Stimulated activated CD4-positive, alpha-beta T cell treated with anti-CD3 and anti-CD28 coated beads, Interleukin-4, amount 100 ng/mL, for 24 hours (primary cell): Measurements from ENCODE around the gene SLC2A6.

ENCODE experiments used
- DNase-seq: peaks from one replicate; pipeline ENCODE4 v3.0.0-alpha.2; 2020

The SLC2A6 gene

DNA sequence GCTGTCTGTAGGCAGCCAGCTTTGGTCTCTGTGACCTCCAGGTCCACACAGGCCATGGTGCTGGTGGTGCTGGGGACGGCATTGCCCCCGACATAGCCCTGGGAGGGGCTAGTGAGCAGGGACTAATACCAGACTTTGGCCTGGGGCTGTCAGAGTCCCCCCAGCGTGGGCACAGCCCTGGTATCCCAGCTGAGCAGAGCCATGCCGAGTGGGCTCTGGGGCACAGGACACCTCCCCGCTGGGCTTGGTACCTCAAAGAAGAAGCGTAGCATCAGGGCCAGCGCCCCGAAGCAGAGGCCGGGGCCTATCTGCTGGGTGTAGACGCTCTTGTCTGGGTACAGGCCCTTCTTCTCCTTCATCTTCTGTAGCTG lies 36.3 kb upstream of the SLC2A6 start:
- no peak for DNase-seq

DNA sequence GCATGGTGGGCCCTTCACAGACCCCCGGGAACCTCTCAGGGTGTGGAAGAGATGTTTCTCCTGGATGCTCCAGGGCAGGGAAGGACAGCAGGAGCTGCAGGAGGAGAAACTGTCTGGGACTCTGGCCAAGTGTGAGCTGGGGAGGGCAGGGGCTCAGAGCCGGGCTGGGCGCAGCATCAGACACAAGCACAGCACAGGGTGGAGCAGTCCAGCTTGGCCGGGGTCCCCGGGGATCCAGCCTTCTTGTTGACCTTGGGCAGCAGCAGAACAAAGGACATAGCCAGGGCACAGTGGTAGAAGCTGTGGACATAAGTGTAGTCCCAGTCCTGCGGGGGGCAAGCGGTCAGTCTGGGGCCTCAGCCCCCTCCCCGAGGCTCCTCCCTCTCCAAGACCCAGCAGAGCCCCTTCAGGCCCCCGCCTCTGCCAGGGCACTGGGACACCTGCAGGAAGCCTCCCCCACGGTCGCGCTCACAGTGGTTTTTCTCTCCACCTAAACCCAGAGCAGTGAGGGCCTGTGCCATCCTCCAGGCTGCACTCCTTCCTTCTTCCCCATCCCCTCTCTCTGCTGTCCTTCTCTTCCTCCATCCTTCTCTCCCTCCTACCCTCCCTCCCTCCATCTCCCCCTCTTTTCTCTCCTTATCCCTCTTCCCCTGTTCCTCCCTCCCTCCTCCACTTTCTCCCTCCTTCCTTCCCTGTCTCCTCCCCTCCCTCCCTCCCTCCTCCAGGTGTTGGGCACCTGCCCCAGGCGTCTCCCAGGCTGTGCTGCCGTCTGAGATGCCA lies 35.8 kb upstream of the SLC2A6 start:
- no peak for DNase-seq

DNA sequence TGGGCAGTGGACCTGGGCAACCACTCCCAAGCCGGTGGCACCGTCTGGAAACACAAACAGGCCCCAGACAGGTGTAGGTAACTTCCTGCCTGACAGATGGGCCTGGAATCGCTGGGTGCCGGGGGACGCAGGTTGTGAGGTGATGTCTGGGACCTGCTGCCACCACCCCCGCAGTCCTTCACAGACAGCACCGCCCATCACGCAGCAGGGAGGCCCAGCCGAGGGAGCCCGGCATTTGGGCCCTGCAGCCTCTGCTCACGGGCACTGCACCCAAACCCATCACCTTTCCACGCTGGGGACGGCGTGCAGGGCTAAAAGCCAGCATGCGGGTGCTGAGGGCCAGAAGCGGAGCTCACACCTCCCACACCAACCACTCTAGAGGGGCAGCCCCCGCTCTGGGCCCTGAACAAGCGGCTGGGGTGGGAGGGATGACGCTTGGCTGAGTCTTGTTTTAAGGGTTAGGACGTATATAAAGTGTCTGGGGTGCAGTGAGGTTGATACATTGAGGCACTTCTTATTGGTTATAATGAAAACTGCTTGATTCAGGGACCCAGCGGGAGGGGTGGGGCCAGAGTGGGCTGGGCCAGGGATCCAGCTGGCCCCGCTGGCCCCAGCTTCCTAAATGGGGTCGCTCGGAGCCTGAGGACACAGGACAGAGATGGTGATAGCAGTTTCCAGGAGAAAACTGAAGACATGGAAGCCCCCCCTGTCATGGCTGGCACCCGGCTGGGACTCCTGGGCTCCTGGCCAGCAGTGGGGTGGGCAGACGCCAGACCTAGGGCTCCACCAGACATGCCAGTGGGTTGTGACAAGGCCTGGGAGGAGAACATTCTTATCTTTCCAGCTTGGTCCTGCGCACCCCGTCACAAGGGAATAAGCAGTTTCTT lies 34.6 kb upstream of the SLC2A6 start:
- DNase-seq: no peak

DNA sequence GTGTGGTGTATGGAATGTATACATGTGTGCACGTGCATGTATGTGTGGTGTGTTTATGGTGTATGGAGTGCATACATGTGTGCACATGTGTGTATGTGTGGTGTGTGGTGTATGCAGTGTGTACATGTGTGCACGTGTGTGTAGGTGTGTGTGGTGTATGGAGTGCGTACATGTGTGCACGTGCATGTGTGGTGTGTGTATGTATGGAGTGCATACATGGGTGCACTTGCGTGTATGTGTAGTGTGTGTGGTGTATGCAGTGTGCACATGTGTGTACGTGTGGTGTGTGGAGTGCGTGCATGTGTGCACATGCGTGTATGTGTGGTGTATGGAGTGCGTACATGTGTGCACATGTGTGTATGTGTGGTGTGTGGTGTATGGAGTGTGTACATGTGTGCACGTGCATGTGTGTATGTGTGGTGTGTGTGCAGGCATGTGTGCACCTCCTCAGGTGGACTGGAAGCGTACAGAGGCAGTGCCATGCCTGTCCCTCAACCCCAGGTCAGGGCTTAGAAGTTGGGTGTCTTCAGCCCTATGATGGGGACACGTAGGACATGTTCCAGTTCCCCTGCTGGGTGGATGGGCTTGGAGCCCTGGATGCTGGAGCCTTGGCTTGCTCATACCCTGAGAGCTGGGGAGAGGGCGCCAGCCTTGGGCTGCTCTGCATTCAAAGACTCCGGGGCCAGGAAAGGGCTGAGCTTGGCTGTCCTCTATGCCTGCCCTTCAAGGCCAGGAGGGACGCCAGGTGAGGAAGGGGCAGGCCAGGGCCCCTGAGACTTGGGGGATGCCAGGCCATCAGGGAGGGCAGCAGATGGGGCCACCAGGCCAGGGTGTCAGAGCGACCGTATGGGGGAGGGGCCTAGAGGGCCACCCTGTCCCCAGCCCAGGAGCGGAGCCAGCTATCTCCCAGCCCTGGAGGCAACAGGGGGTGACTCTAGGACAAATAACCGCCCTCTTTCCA lies 33.6 kb upstream of the SLC2A6 start:
- no peak for DNase-seq

DNA sequence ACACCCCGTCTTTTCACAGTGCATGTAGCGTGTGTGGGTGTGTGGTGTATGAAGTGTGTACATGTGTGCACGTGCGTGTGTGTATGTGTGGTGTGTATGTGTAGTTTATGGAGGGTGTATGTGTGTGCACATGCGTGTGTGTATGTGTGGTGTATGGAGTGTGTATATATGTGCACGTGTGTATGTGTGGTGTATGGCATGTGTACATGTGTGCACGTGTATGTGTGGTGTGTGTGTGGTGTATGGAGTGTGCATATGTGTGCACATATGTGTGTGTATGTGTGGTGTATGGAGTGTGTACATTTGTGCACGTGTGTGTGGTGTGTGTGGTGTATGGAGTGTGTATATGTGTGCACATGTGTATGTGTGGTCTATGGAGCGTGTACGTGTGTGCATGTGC lies 32.7 kb upstream of the SLC2A6 start:
- DNase-seq: no peak

DNA sequence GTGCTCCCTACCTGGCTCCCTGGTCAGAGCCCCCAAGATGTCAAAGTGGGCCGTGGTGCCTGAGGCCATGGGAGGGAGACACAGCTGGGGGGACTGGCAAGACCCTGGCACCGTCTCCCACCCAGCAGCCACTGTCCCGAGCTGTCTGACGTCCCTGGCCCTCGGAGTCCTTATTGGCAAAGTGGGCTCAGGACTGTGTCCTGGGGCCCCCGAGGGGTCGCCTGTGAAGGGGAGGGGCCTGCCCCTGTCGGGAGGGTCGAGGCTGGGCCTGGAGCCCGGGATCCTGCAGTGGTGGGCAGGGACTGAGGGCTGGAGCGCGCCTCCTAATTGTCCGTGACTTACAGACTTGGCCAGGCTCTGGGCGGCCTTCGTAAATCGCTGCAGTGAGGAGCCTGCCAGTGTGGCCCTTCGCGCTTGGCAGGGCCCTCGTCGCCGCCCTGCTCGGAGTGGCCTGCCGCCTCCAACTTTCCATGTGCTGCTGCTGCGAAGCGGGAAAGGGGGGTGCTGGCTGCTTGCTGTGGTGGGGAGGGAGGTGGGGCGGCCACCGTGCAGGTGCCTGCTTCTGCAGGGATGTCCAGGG lies 32.1 kb upstream of the SLC2A6 start:
- DNase-seq: no peak

DNA sequence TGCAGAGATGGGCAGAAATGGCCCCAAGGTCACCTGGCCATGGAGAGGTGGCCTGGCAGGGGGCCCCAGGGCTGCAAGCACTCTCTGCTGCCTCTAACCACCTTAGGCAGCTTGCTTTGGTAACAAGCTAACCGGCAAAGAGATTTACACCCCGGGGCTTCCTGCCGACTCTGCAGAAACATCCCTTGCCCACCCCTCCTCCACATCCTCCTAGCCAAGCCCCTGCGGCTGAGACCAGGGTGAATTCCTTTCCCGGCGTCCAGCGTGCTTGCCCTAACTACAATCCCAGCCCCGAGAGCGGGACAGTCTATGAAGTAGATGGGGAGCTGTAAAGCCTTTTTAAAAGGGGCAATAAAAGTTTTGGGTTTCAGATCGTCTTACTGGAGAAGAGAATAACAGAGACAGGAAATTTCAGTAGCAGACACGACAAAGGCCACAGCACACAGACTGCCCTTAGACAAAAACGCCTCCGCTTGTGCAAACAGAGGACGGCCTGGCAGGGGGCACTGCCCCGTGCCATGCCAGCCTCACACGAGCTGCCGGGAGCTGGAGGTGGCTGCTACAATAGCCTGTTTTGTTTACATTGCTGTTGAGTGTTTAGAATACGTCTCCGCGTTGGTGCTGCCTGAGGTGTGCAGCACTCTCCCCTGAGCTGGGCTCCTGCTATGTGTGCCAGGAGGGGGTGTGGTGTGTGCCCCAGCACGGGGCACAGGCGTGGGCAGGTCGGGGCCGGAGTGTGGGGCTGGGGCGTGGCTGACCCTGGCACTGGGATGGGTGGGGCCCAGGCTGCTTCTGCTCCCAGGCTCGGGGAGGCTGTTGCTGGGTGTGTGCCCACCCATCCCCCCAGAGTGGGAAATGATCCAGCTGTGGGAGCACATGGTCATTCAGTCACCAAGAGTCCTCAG lies 30.5 kb upstream of the SLC2A6 start:
- no peak for DNase-seq

DNA sequence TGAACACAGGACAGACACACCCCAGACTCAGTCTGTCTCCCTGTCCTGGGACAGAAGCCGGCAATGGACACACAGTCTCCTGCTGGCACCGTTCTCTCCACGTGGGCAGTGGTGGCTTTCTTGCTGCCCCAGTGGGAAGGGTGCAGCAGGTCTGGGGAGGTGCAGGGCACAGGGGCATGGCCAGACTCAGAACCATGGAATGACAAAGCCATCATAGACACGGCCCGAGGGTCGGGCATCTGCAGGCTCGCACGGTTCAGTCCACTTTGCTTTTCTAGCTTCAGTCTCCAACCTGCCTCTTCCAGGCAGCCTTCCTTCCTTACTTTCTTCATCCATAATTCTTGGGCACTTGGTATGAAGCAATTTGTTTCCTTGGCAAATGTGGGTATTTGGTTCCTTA lies 29.1 kb upstream of the SLC2A6 start:
- DNase-seq: no peak

DNA sequence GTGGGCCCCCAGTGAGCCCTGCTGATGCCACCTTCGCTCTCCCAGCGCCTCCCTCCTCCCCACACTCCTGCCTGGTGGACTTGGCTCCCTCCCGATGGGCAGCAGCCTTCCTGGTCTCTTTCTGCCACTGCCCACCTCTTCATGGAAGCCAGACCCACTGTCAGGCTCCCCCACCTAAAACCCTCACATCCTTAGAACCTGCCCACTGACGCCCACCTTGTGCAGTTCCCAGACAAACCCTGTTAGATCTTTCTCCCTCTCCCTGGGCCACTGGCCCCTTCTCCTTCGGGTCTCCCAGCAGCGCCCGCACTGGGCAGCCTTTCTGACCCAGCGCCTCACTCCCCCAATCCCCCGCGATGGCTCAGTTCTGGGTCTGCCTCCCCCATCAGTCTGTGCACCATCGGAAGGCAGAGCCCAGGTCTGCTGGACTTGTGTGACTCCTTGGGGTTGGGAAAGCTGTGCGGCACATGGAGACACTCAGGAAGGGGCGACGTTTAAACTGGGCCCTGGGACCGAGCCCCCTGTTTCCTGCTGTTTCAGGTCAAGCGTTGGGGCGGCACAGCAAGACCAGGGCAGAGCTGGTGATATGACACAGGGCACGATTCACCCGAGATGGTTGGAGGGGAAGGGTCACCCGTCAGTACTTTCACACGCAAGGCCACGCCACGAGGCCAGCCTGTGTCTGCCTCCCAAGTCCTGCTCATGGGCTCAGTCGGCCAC lies 28.5 kb upstream of the SLC2A6 start:
- DNase-seq: no peak

DNA sequence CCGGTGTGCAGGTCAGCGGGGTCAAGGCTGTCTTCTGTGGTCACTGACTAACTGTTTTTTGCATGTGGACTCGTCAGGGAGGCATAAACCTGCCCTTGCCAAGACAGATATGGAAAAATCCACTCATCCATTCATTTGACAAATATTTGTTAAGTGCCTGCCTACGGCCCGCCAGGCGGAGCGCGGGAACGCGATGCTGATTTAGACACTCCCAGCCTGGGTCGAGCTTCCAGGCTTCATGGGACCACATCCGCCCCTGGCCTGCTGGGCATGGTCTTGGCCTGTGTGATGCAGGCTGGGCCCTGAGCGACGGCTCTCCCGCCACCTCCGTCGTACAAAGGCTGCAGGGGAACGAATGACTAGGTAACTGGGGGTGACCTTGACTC lies 27.7 kb upstream of the SLC2A6 start:
- DNase-seq: no peak

DNA sequence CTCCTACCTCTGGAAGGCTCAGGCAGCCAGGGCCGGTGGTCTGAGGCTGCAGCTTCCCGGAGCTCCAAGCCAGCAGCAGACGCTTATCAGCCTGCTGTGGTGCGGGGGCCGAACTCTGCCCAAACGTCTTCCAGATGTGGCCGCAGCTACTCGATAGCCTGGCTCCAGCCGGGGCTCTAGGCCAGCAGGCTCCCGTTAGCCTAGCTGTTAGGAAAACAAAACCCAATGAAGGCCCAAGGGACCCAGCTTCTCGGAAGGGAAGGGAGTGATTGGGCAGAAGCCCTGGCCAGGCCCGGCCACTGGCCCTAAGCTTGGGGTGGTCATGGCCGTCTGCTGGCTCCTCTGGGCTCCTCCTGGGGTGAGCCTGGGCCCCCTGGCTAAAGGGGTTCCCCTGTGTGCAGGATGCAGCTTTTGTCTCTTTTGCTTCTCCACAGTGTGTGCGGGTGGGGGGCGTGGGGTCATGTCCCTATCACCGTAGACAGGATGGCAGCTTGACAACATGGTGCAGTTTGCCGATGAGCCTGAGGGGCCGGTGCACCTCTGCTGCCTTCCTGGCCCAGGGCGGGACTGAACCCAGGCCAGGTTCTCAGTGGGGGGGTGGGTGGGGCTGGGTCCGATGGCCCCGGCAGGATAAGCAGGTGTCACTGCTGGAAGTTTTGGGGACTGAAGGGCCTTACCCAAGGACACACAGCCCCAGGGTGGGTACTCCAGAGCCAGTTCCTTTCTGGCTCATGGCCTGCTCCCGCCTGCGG lies 27.2 kb upstream of the SLC2A6 start:
- no peak for DNase-seq

DNA sequence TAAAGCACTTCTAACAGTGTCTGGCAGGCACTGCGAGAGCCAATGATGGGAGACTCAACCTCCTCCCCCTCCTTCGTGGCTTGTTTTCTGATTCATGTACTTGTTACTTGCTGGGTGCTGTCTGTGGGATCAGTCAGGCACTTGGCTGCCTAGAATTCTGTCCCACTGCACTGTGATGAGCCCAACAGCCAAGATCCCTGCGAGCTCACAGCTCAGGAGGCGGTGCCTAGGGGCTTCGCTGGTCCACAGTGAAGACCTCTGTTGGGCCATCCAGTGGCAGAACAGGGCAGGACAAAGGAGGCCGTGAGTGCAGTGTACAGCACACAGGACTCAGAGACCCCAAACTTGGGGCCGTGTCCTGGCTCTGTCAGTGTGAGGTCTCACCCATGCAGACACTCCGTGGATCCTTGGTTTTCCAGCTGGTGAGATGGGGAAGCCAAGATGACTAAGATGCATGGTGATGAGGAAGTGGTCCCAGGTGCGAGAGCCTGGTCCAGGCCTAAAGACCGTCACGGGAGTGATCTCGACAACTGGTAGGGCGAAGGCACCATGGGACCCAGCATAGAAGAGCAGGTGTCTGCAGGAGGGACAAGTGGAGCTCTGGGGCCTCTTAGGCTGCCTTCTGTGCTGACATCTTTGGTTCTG lies 26.4 kb upstream of the SLC2A6 start:
- DNase-seq: no peak

DNA sequence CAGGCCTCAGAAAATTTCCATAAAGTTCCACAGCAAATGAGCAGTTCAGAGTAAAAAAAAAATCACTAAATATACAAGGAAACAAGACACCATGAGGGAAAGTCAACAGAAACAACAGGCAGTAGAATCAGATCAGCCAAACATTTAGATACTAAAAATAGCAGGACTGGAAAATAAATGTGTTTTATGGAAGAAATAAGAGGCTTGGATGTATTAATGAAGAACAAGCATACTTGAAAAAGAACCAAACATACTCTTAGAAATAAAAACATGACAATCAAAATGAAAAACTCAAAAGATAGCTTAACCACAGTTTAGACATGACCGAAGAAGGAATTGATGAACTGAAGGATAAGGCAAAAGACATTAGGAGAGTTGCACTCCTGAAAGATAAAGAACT lies 23.2 kb upstream of the SLC2A6 start:
- DNase-seq: no peak

DNA sequence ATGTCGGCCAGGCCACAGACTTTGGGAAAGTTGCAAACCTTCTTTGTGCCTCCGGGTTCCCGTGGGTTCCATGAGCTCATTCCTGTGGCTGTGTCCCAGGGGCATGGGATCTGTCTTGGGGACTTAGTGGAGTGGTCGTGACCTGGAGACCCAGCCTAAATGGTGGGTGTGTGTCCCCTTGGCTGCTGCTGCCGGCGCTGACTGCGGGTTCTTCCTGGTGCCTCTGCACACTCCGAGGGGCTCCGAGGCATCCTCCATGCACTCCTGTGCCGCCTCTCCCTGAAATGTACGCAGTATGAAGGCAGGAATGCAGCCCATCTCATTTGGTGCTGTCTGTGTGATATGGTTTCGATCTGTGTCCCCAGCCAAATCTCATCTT lies 21.0 kb upstream of the SLC2A6 start:
- no peak for DNase-seq

DNA sequence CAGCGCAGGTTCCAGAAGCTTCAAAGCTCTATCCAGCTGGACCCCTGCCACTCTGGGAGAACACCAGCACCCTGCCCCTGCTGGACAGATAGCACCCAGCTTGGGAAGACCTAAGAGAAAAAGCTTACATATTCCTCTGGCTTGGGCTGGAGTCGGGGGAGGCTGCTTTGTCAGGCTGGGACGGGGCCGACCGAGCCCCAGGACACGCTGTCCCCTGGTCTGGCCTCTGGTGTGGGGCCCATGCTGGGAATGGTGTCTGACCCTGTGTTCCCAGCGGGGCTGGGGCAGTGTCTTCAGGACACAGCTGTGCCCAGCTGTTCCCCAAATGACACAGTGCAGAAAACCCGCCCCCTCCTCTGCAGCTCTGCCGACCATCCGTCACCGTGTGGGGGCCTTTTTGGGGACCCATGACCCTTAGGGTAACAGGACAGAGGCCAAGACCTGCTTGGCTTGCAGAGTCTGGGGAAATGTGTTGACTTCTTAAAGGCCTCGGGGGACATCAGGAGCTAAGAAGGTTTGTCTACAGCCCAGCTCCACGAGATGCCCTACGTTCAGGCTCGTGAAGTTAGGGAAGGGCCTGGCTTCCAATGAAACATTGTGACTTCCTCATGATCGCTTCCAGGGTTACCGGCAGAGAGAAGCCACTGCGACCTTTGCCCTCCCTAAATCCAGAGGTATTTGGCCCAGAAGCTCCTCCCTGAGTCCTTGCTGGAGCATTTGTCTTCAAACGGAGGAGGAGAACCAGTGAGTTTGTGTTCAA lies 20.4 kb upstream of the SLC2A6 start:
- DNase-seq: no peak

DNA sequence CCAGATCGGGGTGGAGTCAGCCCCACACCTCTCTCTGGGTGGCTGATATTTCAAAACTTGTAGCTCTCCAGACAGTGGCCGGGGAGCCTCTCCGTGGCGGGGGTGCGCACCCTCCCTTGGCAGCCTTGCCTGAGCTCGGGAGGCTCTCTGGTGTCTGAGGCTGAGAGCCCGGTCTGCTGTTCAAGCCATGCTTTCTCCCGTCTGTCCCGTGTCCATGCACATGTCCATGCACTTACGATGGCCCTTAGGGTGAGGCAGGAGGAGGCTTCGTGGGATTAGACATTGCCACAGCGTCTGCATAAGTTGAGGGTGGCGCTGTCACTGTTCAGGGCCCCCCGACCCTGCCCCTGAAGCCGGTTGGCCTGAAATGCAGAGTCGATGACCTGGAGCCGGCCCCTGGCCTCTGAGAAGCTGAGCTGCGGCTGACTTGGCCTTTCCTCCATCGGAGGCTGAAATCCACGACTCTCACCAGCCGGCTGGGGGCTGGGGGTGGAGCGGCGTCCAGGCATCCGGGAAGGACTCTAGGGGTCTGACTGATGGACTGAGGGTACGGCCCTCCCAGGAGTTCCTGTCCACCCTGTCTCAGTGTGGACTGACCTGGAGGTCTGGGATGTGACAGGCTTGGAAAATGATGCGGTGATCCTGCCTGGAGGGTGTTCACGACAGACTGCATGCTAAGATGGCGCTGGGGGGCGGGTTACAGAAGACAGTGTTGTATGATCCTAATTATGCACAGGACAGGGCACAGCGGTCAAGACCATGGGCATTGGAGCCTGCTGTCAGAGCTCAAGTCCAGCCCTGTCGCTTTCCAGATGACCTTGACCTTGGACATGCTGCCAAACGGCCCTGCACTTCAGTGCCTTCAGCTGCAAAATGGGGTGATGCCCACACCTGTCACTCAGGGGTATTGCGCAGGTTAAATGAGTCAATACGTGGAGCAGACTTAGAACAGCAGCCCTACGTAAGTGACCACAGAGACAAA lies 18.3 kb upstream of the SLC2A6 start:
- no peak for DNase-seq
